Chondrocyte (in vitro differentiated cells): Measurements from ENCODE around the gene KCNH2. TPM values are rescaled to one million over a fixed set of nuclear protein-coding genes. Genes with fewer than 3 reads are reported as not detected.

ENCODE experiments used
- DNase-seq: peaks from one replicate; pipeline ENCODE4 v3.0.0; 2021; ENCODE audit warnings: mixed read lengths, low spot score
- H3K27ac Mint-ChIP-seq: one replicate; pipeline ENCODE4 v1.8.0; 2021; ENCODE audit warnings: mild to moderate bottlenecking, moderate library complexity, mixed read lengths; ENCODE audit not compliant: unreplicated experiment
- H3K27me3 Mint-ChIP-seq: 2 replicates; pipeline ENCODE4 v1.8.0; 2021; ENCODE audit warnings: low read depth, mixed read lengths
- H3K36me3 Mint-ChIP-seq: 2 replicates; pipeline ENCODE4 v1.8.0; 2021; ENCODE audit warnings: low read depth, mixed read lengths
- H3K4me1 Mint-ChIP-seq: 2 replicates; pipeline ENCODE4 v1.8.0; 2021; ENCODE audit warnings: low read depth, mild to moderate bottlenecking, mixed read lengths
- H3K4me3 Mint-ChIP-seq: one replicate; pipeline ENCODE4 v1.8.0; 2021; ENCODE audit warnings: mild to moderate bottlenecking, moderate library complexity, mixed read lengths; ENCODE audit not compliant: unreplicated experiment
- H3K9me3 Mint-ChIP-seq: 2 replicates; pipeline ENCODE4 v1.8.0; 2021; ENCODE audit warnings: low read depth, mixed read lengths
- CTCF ChIP-seq: fragments of 200-600 bp; sonication (generic); IDR thresholded peaks from 2 replicates; pipeline ENCODE4 v1.5.0; 2021; ENCODE audit warnings: antibody characterized with exemption, mild to moderate bottlenecking, moderate library complexity
- total RNA-seq: library from RNA; stranded (reverse); gene quantifications from 3 replicates; pipeline ENCODE4 v1.2.1, GENCODE V29; 2021

KCNH2 gene
- total RNA-seq, 1 donor from 2014 or later: 0.30 TPM

- peaks cover 12% of the 10 kb centered on the region for H3K4me1 Mint-ChIP-seq
- H3K27ac Mint-ChIP-seq: no peak overlapping the region
- H3K36me3 Mint-ChIP-seq: no peaks in the 10 kb centered on the region
- TF ChIP-seq CTCF: no peak
- DNase-seq: peak; percentile 78
- H3K27me3 Mint-ChIP-seq: no peaks in the 10 kb centered on the region
- no peaks in the 10 kb centered on the region for H3K9me3 Mint-ChIP-seq
- H3K4me3 Mint-ChIP-seq: no peak overlapping the region
Observed at GRCh38 chr7:150953061-150953997, 24.8 kb downstream of the KCNH2 start.

DNA sequence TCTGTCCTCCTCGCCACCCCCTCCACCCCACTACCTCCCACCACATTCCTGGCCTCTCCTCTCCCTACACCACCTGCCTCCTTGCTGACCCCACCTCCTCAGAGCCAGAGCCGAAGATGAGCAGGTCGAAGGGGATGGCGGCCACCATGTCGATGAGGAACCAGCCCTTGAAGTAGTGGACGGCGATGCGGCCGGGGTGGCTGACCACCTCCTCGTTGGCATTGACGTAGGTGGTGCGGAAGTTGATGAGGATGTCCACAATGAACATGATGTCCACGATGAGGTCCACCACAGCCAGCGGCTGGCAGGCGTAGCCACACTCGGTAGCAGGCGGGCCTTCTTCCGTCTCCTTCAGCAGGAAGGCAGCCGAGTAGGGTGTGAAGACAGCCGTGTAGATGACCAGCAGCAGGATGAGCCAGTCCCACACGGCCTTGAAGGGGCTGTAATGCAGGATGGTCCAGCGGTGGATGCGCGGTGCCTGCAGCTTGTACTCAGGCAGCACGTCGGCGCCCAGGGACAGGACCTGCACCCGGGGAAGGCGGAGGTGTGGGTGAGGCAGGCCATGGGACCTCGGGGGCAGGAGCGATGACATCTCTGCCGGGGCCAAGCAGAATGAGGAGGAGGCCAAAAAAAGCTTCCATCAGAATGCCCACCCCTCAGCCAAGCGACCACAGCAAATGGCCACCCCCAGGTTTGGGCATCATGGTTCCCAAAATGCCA, 25.6 kb downstream of the KCNH2 start:
- Mint-ChIP-seq H3K27me3 (no peaks in the 10 kb centered on the region), H3K9me3 (no peaks in the 10 kb centered on the region), H3K27ac (no peak overlapping the region), H3K4me3 (no peak overlapping the region), H3K36me3 (no peaks in the 10 kb centered on the region), H3K4me1 (peaks cover 12% of the 10 kb centered on the region)
- TF ChIP-seq CTCF: no peak
- DNase-seq: peak; percentile 91

DNA sequence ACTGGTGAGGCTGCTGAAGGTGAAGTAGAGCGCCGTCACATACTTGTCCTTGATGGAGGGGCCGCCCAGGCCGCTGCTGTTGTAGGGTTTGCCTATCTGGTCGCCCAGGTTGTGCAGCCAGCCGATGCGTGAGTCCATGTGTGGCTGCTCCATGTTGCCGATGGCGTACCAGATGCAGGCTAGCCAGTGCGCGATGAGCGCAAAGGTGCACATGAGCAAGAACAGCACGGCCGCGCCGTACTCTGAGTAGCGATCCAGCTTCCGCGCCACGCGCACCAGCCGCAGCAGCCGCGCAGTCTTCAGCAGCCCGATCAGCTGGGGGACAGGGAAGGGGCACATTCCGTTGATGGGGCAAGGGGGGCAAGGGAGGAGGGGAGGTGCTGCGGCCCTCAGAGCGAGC, 26.6 kb downstream of the KCNH2 start:
- peaks cover 12% of the 10 kb centered on the region for H3K4me1 Mint-ChIP-seq
- H3K27me3 Mint-ChIP-seq: no peaks in the 10 kb centered on the region
- peak; percentile 84 for DNase-seq

GRCh38 chr7:150951181-150951520, 27.0 kb downstream of the KCNH2 start:
- no peak for TF ChIP-seq CTCF
- DNase-seq: no peak
- no peaks in the 10 kb centered on the region for H3K36me3 Mint-ChIP-seq

More for the DNA sequence above, 26.6 kb downstream of the KCNH2 start:
- H3K36me3 Mint-ChIP-seq: no peaks in the 10 kb centered on the region
- H3K27ac Mint-ChIP-seq: no peak overlapping the region
- no peak for TF ChIP-seq CTCF
- no peak overlapping the region for H3K4me3 Mint-ChIP-seq
- H3K9me3 Mint-ChIP-seq: no peaks in the 10 kb centered on the region

DNA sequence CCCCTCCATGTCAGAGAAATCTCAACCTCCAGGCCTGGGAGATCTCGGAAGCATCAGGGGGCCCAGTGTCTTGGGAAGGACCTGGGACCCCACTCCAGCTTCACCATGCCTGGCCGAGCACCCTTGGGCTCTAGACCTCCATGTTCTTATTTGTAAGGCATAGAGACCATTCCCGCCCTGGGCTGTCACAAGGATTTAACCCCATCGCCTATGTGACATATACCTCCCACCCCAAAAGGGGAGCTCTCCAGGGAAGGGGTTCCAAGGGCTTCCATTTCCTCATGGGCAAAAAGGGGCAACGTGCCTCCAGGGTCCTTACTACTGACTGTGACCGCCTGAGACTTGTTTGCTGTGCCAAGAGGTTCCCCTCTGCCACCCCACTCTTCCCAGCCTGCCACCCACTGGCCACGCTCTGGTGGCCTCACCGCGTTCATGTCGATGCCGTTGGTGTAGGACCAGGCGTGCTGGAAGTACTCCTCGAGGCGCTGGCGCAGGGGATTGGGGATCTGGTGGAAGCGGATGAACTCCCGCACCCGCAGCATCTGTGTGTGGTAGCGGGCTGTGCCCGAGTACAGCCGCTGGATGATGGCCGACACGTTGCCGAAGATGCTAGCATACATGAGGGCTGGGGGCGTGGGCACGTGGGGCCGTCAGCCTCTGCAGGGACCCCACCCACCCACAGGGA, 27.5 kb downstream of the KCNH2 start:
- Mint-ChIP-seq H3K9me3 (no peaks in the 10 kb centered on the region), H3K27ac (no peak overlapping the region), H3K27me3 (no peaks in the 10 kb centered on the region), H3K4me3 (no peak overlapping the region), H3K4me1 (peaks cover 10% of the 10 kb centered on the region), H3K36me3 (no peaks in the 10 kb centered on the region)
- peak; percentile 90 for DNase-seq
- TF ChIP-seq CTCF: no peak

More at GRCh38 chr7:150951181-150951520, 27.0 kb downstream of the KCNH2 start:
- no peak overlapping the region for H3K4me3 Mint-ChIP-seq
- no peak overlapping the region for H3K27ac Mint-ChIP-seq
- no peaks in the 10 kb centered on the region for H3K9me3 Mint-ChIP-seq
- H3K4me1 Mint-ChIP-seq: peaks cover 12% of the 10 kb centered on the region
- no peaks in the 10 kb centered on the region for H3K27me3 Mint-ChIP-seq
